ENCODE measurements around the gene PGM2.

The PGM2 gene

GRCh38 chr4:37860266-37860665, 33.8 kb downstream of the PGM2 start:
- DNase-seq (ENCODE audit: low read depth) = no peak
- no peak overlapping the region for H3K4me3 ChIP-seq (ENCODE audit: low read length)
- TF ChIP-seq CTCF (conservative IDR thresholded peaks at IDR 0.05; ENCODE audit: low read depth, low read length) = no peak

GRCh38 chr4:37862961-37863360, 36.5 kb downstream of the PGM2 start:
- DNase-seq (ENCODE audit: low read depth) = no peak
- TF ChIP-seq CTCF (conservative IDR thresholded peaks at IDR 0.05; ENCODE audit: low read depth, low read length) = no peak
- no peak overlapping the region for H3K4me3 ChIP-seq (ENCODE audit: low read length)

- no peak for DNase-seq (ENCODE audit: low read depth)
- TF ChIP-seq CTCF (conservative IDR thresholded peaks at IDR 0.05; ENCODE audit: low read depth, low read length) = no peak
- H3K4me3 ChIP-seq (ENCODE audit: low read length) = no peak overlapping the region
Measured at GRCh38 chr4:37864786-37865185, 38.3 kb downstream of the PGM2 start.

GRCh38 chr4:37865450-37865849, 39.0 kb downstream of the PGM2 start:
- TF ChIP-seq CTCF (conservative IDR thresholded peaks at IDR 0.05; ENCODE audit: low read depth, low read length) = no peak
- DNase-seq (ENCODE audit: low read depth) = no peak
- H3K4me3 ChIP-seq (ENCODE audit: low read length) = no peak overlapping the region

- DNase-seq (ENCODE audit: low read depth) = no peak
- no peak overlapping the region for H3K4me3 ChIP-seq (ENCODE audit: low read length)
- no peak for TF ChIP-seq CTCF (conservative IDR thresholded peaks at IDR 0.05; ENCODE audit: low read depth, low read length)
Measured at GRCh38 chr4:37867102-37867501, 40.6 kb downstream of the PGM2 start.

GRCh38 chr4:37868238-37868637, 41.8 kb downstream of the PGM2 start:
- no peak for DNase-seq (ENCODE audit: low read depth)
- no peak for TF ChIP-seq CTCF (conservative IDR thresholded peaks at IDR 0.05; ENCODE audit: low read depth, low read length)
- H3K4me3 ChIP-seq (ENCODE audit: low read length) = no peak overlapping the region

- TF ChIP-seq CTCF (conservative IDR thresholded peaks at IDR 0.05; ENCODE audit: low read depth, low read length) = no peak
- DNase-seq (ENCODE audit: low read depth) = no peak
- no peak overlapping the region for H3K4me3 ChIP-seq (ENCODE audit: low read length)
Measured at GRCh38 chr4:37872310-37872988, 46.0 kb downstream of the PGM2 start.

Measured in retinal pigment epithelial cell (primary cell).